ENCODE measurements around the gene CLDN20. TPM values are rescaled to one million over a fixed set of nuclear protein-coding genes. Genes with fewer than 3 reads are reported as not detected.

The CLDN20 gene
- total and polyA plus RNA-seq, 2 donors (not counting 3 experiments of a cell fraction or from before 2014, with no cell fraction given): not detected

- no peaks in the 10 kb centered on the region for H3K79me2 ChIP-seq (ENCODE audit: control insufficient read depth, insufficient read depth, low read length)
- FAIRE-seq (peak; percentile 38), DNase-seq (ENCODE audit: low read depth, low spot score) (no peak)
- no peak overlapping the region for H2AFZ ChIP-seq (ENCODE audit: low read depth, low read length)
- no peak for TF ChIP-seq FOS (IDR thresholded peaks at IDR 0.05; ENCODE audit: borderline replicate concordance, insufficient read depth, low read length)
- no peak for TF ChIP-seq GATA2 (IDR thresholded peaks at IDR 0.05; ENCODE audit: insufficient read depth, insufficient read length, low read depth, low read length)
- TF ChIP-seq CTCF (IDR thresholded peaks at IDR 0.05; ENCODE audit: extremely low read depth in 1 of 2, insufficient read depth in 1 of 2, low read depth in 1 of 2, low read length in 2 of 2): no peak
- no peak for TF ChIP-seq POLR2AphosphoS5 (IDR thresholded peaks at IDR 0.05; ENCODE audit: insufficient read depth, low read depth, low read length)
- no peak for TF ChIP-seq JUN (IDR thresholded peaks at IDR 0.05; ENCODE audit: borderline replicate concordance, insufficient read depth, insufficient read length, low read depth)
- TF ChIP-seq MAX (IDR thresholded peaks at IDR 0.05; ENCODE audit: insufficient read depth, insufficient read length): no peak
- no peak for TF ChIP-seq POLR2A (IDR thresholded peaks at IDR 0.05; ENCODE audit: low read depth, low read length)
- TF ChIP-seq MYC (IDR thresholded peaks at IDR 0.05; ENCODE audit: low read depth, low read length): no peak
- no peak for TF ChIP-seq EZH2 (IDR thresholded peaks at IDR 0.05; ENCODE audit: borderline replicate concordance, low read depth, low read length, severe bottlenecking)
- H3K4me3 ChIP-seq (replicated peaks in 1 of 3; ENCODE audit: insufficient read depth in 1 of 3, low read depth in 1 of 3, low read length in 3 of 3): no peak overlapping the region
- no peaks in the 10 kb centered on the region for H3K27me3 ChIP-seq (ENCODE audit: control insufficient read depth in 2 of 2, insufficient read depth in 2 of 2, low read length in 2 of 2)
- no peaks in the 10 kb centered on the region for H3K9me1 ChIP-seq (replicated peaks; ENCODE audit: control insufficient read depth, extremely low read depth, insufficient read depth, low read length)
- POLR2A ChIA-PET: interaction anchor here (0.6 to 0.7 kb wide), 2 partner anchors 21 to 37 kb away, joined by 3 read pairs; no protein-coding TSS in a partner anchor
- CTCF ChIA-PET: interaction anchor here (1.2 to 9.5 kb wide), 5 partner anchors 10 to 570 kb away, joined by 3 to 292 read pairs (median 5); no protein-coding TSS in a partner anchor
- no peaks in the 10 kb centered on the region for H3K9me3 ChIP-seq (replicated peaks; ENCODE audit: control insufficient read depth, insufficient read depth, low read length)
- H3K27ac ChIP-seq (ENCODE audit: insufficient read depth, low read depth, low read length): no peak overlapping the region
- peaks cover 3% of the 10 kb centered on the region in 2 experiments for H3K36me3 ChIP-seq (ENCODE audit: control insufficient read depth in 2 of 2, extremely low read depth in 1 of 2, insufficient read depth in 2 of 2, low read length in 2 of 2)
- H3K4me1 ChIP-seq (ENCODE audit: control insufficient read depth, extremely low read depth, insufficient read depth, low read length): no peaks in the 10 kb centered on the region
- dilution Hi-C loops (cut with MboI; ENCODE audit: extremely low pct_ligation_motif_present, low sequenced_read_pairs): no loop called here
- no peak overlapping the region for H3K9ac ChIP-seq (replicated peaks; ENCODE audit: extremely low read depth, insufficient read depth, low read length)
- no TSS peak for BruUV-seq (replicated peaks)
- H4K20me1 ChIP-seq (replicated peaks; ENCODE audit: control insufficient read depth, extremely low read depth, insufficient read depth, low read length): no peaks in the 10 kb centered on the region
- no peak overlapping the region for H3K4me2 ChIP-seq (ENCODE audit: insufficient read depth, low read length)
- intact Hi-C loops (cut with micrococcal nuclease): loop anchor here (5.0 kb wide), 2 partner anchors 249 to 379 kb away; partner anchors contain the start of gene TIAM2
Observed at GRCh38 chr6:155245831-155246230, 18.0 kb upstream of the CLDN20 start.

All from endothelial cell of umbilical vein (primary cell).